HepG2 (cell line): ENCODE measurements around the gene PRPF38A. TPM values are rescaled to one million over a fixed set of nuclear protein-coding genes. Genes with fewer than 3 reads are reported as not detected.

Source experiments
- ATAC-seq: fragments of 200-7000 bp; cut with Tn5 transposase; 3 replicates; pipeline ENCODE4 v1.9.1; 2020; ENCODE audit warnings: mild to moderate bottlenecking, moderate library complexity
- BruUV-seq: library from RNA; stranded (reverse); fragments of 400-500 nt; replicated peaks from 2 replicates; lab custom pipeline; 2021; lab: Mats Ljungman, UMichigan
- CTCF ChIA-PET: fragments of 300-600 bp; formaldehyde crosslinking; extraction: SDS; loops from one replicate; lab custom pipeline; 2021; ENCODE audit warnings: low total read pairs, inconsistent platforms, low intra/inter-chr PET ratio; lab: Yijun Ruan, JAX
- POLR2A ChIA-PET: fragments of 350-600 bp; sonication (Branson Sonifier 250); formaldehyde crosslinking; loops from one replicate; lab custom pipeline; 2020; ENCODE audit warnings: antibody characterized with exemption, inconsistent platforms; lab: Yijun Ruan, JAX
- DNase-seq: peaks from one replicate; pipeline ENCODE4 v3.0.0-alpha.2; 2015; ENCODE audit warnings: low spot score
- FAIRE-seq: peaks from 3 replicates; lab custom pipeline; 2011; peaks lifted over from hg19 to GRCh38; lab: Jason Lieb, UNC
- H2AFZ ChIP-seq: one replicate; pipeline ENCODE4 v1.6.1; 2011; ENCODE audit warnings: low read length, inconsistent platforms
- H3K27ac ChIP-seq: fragments of 300-600 bp; 3 replicates; pipeline ENCODE4 v1.8.0; 2011; ENCODE audit warnings: mixed run types, mild to moderate bottlenecking, mixed read lengths, low read length, inconsistent platforms; ENCODE audit not compliant: insufficient read depth; ENCODE audit errors: extremely low read length
- H3K27me3 ChIP-seq, 2 experiments: fragments of 200-600 bp in 1 of 2; 2 replicates in 1 of 2; 3 replicates in 1 of 2; pipeline versions ENCODE4 v1.6.0 to v1.8.0; 2011; ENCODE audit warnings: low read length in 2 of 2, mild to moderate bottlenecking in 2 of 2, moderate library complexity in 2 of 2, inconsistent platforms in 1 of 2; ENCODE audit not compliant: insufficient read depth in 2 of 2, control insufficient read depth in 1 of 2
- H3K36me3 ChIP-seq, 2 experiments: fragments of 200-600 bp in 1 of 2; replicated peaks in 1 of 2; 2 replicates in 1 of 2; 3 replicates in 1 of 2; pipeline versions ENCODE4 v1.5.1 to v1.8.0; 2011; ENCODE audit warnings: low read length in 2 of 2, inconsistent platforms in 1 of 2; ENCODE audit not compliant: insufficient read depth in 2 of 2, control insufficient read depth in 1 of 2
- H3K4me1 ChIP-seq: 2 replicates; pipeline ENCODE4 v1.5.1; 2012; ENCODE audit warnings: low read length, inconsistent platforms; ENCODE audit not compliant: insufficient read depth
- H3K4me2 ChIP-seq: 2 replicates; pipeline ENCODE4 v1.6.0; 2011; ENCODE audit warnings: low read depth, low read length, inconsistent platforms
- H3K4me3 ChIP-seq, 3 experiments: fragments of 200-600 bp in 1 of 3; sonication (generic), shearing (Covaris generic) in 1 of 3; replicated peaks in 1 of 3; 2 replicates each; pipeline ENCODE4 v1.5.1; 2011 to 2016; ENCODE audit warnings: low read length in 3 of 3, inconsistent platforms in 2 of 3, low read depth in 2 of 3, mild to moderate bottlenecking in 2 of 3, control low read depth in 1 of 3, mixed read lengths in 1 of 3; ENCODE audit not compliant: insufficient read depth in 1 of 3
- H3K79me2 ChIP-seq: one replicate; pipeline ENCODE4 v1.6.1; 2011; ENCODE audit warnings: low read length, inconsistent platforms; ENCODE audit not compliant: insufficient read depth
- H3K9ac ChIP-seq: 2 replicates; pipeline ENCODE4 v1.6.0; 2011; ENCODE audit warnings: mild to moderate bottlenecking, low read depth, low read length, inconsistent platforms; ENCODE audit not compliant: insufficient read depth
- H3K9me3 ChIP-seq: 2 replicates; pipeline ENCODE4 v1.5.1; 2012; ENCODE audit warnings: mild to moderate bottlenecking, low read length
- H4K20me1 ChIP-seq: 2 replicates; pipeline ENCODE4 v1.6.0; 2011; ENCODE audit warnings: inconsistent platforms, mild to moderate bottlenecking, low read length, moderate library complexity; ENCODE audit not compliant: insufficient read depth
- ATF1 ChIP-seq: IDR thresholded peaks from 2 replicates; pipeline ENCODE4 v1.6.1; 2016; ENCODE audit warnings: mild to moderate bottlenecking, control low read depth
- EED ChIP-seq: sonication (generic); formaldehyde crosslinking; IDR thresholded peaks from 2 replicates; pipeline ENCODE4 v1.5.0; 2020; ENCODE audit warnings: mild to moderate bottlenecking, missing genetic modification reagents
- ETV5 ChIP-seq: IDR thresholded peaks from 2 replicates; pipeline ENCODE4 v1.6.1; 2018; ENCODE audit warnings: missing biosample characterization, missing genetic modification reagents, inconsistent platforms, borderline replicate concordance
- FOXC1 ChIP-seq: sonication (generic); formaldehyde crosslinking; IDR thresholded peaks from 2 replicates; pipeline ENCODE4 v1.8.0; 2022; ENCODE audit warnings: mild to moderate bottlenecking, missing genetic modification reagents, borderline replicate concordance
- FOXJ3 ChIP-seq: sonication (generic); formaldehyde crosslinking; IDR thresholded peaks from 2 replicates; pipeline ENCODE4 v1.4.0; 2020; ENCODE audit warnings: missing genetic modification reagents, mild to moderate bottlenecking, borderline replicate concordance
- PLRG1 ChIP-seq: fragments of 450-650 bp; conservative IDR thresholded peaks from 2 replicates; pipeline ENCODE4 v1.6.1; 2016
- RFXANK ChIP-seq: IDR thresholded peaks from 2 replicates; pipeline ENCODE4 v1.6.1; 2016
- SIX4 ChIP-seq: sonication (generic); formaldehyde crosslinking; IDR thresholded peaks from 2 replicates; pipeline ENCODE4 v1.4.0; 2020; ENCODE audit warnings: missing genetic modification reagents
- TBL1XR1 ChIP-seq: fragments of 150-350 bp; IDR thresholded peaks from 2 replicates; pipeline ENCODE4 v1.6.1; 2014; ENCODE audit warnings: borderline replicate concordance, low read length; ENCODE audit not compliant: partially characterized antibody
- ZFP36L2 ChIP-seq: sonication (generic); formaldehyde crosslinking; IDR thresholded peaks from 2 replicates; pipeline ENCODE4 v1.4.0; 2020; ENCODE audit warnings: missing genetic modification reagents
- ZKSCAN1 ChIP-seq: fragments of 150-350 bp; IDR thresholded peaks from 2 replicates; pipeline ENCODE4 v1.6.1; 2014; ENCODE audit warnings: low read length
- ZNF282 ChIP-seq: fragments of 450-650 bp; IDR thresholded peaks from 2 replicates; pipeline ENCODE4 v1.6.1; 2018; ENCODE audit not compliant: partially characterized antibody
- ZNF446 ChIP-seq: sonication (generic); formaldehyde crosslinking; IDR thresholded peaks from 2 replicates; pipeline ENCODE4 v1.5.0; 2020; ENCODE audit warnings: mild to moderate bottlenecking, missing genetic modification reagents
- ZNF788 ChIP-seq: sonication (generic); formaldehyde crosslinking; IDR thresholded peaks from 2 replicates; pipeline ENCODE4 v1.5.0; 2020; ENCODE audit warnings: mild to moderate bottlenecking, missing genetic modification reagents, borderline replicate concordance
- WGBS: methylation state at CpG from one replicate; pipeline ENCODE4 v1.1.6; 2017; ENCODE audit warnings: low lambda C conversion rate; 5-methylcytosine and 5-hydroxymethylcytosine counted together
- in situ Hi-C: cut with HindIII; loops from 2 replicates; pipeline ENCODE4 v1.10.0; 2017; ENCODE audit warnings: low pct_unique_long_range_greater_than_20kb; ENCODE audit not compliant: extremely low pct_ligation_motif_present
- intact Hi-C: fragments of 100-400 bp; cut with micrococcal nuclease; formaldehyde crosslinking; loops from one replicate; pipeline ENCODE4 v1.10.0; 2022; ENCODE audit not compliant: unreplicated experiment
- polyA plus RNA-seq, 8 experiments: library from polyadenylated mRNA; depleted of rRNA in 3 of 8; stranded (reverse) in 7 of 8; unstranded in 1 of 8; fragments of >200 nt; fragmentation: Illumina TruSeq in 4 of 8; extraction: Trizol in 4 of 8; gene quantifications; 2 replicates each; pipeline versions ENCODE4 v1.2.1 to v1.2.3, GENCODE V29; 2011 to 2016; ENCODE audit warnings: low read depth in 4 of 8, missing spikeins in 1 of 8, mixed read lengths in 1 of 8; ENCODE audit not compliant: insufficient read depth in 1 of 8
- total RNA-seq, 5 experiments: library from RNA; depleted of rRNA; stranded (reverse); fragments of >200 nt; fragmentation: Illumina TruSeq; extraction: Trizol; gene quantifications; 2 replicates each; pipeline ENCODE4 v1.2.3, GENCODE V29; 2016; ENCODE audit warnings: low read depth in 1 of 5
- TF ChIP-seq, protein P1 (sequence below): sonication (generic); formaldehyde crosslinking; IDR thresholded peaks from 2 replicates; pipeline ENCODE4 v1.5.0; 2020; ENCODE audit warnings: mild to moderate bottlenecking, missing genetic modification reagents
- TF ChIP-seq, protein P2 (sequence below): sonication (generic); formaldehyde crosslinking; IDR thresholded peaks from 2 replicates; pipeline ENCODE4 v1.5.1; 2020; ENCODE audit warnings: mild to moderate bottlenecking, missing genetic modification reagents, borderline replicate concordance
- TF ChIP-seq, protein P3 (sequence below): sonication (generic); formaldehyde crosslinking; IDR thresholded peaks from 2 replicates; pipeline ENCODE4 v1.5.0; 2020; ENCODE audit warnings: mild to moderate bottlenecking, missing genetic modification reagents

The PRPF38A gene
- total and polyA plus RNA-seq, 2 of the 13 experiments (the other 11 are each of a cell fraction or from before 2014, with no cell fraction given), result 18.3 to 45.5 TPM

DNA sequence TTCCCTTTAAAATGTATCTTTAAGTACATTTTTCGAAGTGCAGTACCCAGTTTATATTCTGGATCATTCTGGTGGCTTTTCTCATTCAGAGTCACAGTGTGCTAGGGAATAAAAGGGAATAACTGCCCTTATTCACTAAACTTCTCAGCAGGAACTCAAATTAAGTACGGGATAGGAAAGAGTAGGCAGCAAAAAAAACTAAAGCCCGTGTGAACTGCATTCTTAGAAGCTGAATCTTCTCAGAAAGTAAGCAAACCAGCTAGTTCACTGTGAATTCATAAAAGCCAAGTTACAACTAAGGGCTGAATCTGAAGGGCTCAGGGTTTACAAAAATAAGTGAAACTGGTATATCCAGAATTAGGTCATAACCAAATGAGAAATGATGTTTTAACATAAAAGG, 22.0 kb downstream of the PRPF38A start (continued):
- TF ChIP-seq, protein P1, sequence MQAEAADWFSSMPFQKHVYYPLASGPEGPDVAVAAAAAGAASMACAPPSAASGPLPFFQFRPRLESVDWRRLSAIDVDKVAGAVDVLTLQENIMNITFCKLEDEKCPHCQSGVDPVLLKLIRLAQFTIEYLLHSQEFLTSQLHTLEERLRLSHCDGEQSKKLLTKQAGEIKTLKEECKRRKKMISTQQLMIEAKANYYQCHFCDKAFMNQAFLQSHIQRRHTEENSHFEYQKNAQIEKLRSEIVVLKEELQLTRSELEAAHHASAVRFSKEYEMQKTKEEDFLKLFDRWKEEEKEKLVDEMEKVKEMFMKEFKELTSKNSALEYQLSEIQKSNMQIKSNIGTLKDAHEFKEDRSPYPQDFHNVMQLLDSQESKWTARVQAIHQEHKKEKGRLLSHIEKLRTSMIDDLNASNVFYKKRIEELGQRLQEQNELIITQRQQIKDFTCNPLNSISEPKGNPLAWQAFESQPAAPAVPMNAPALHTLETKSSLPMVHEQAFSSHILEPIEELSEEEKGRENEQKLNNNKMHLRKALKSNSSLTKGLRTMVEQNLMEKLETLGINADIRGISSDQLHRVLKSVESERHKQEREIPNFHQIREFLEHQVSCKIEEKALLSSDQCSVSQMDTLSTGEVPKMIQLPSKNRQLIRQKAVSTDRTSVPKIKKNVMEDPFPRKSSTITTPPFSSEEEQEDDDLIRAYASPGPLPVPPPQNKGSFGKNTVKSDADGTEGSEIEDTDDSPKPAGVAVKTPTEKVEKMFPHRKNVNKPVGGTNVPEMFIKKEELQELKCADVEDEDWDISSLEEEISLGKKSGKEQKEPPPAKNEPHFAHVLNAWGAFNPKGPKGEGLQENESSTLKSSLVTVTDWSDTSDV (CRISPR knock-in tag), result no peak
- TF ChIP-seq, protein P2, sequence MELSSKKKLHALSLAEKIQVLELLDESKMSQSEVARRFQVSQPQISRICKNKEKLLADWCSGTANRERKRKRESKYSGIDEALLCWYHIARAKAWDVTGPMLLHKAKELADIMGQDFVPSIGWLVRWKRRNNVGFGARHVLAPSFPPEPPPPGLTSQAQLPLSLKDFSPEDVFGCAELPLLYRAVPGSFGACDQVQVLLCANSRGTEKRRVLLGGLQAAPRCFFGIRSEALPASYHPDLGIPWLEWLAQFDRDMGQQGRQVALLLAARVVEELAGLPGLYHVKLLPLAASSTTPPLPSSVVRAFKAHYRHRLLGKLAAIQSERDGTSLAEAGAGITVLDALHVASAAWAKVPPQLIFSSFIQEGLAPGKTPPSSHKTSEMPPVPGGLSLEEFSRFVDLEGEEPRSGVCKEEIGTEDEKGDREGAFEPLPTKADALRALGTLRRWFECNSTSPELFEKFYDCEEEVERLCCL (CRISPR knock-in tag), result no peak
- no peak for TF ChIP-seq PLRG1
- no peak for TF ChIP-seq SIX4 (CRISPR knock-in tag)
- no peak for TF ChIP-seq FOXJ3 (CRISPR knock-in tag)

GRCh38 chr1:52427152-52427551, 22.8 kb downstream of the PRPF38A start:
- intact Hi-C loops (no loop called here), in situ Hi-C loops (no loop called here)
- no peak overlapping the region for H2AFZ ChIP-seq
- H3K27ac ChIP-seq, result no peak overlapping the region
- H3K9me3 ChIP-seq, result no peaks in the 10 kb centered on the region
- H3K36me3 ChIP-seq, result peaks cover 11 to 53% of the 10 kb centered on the region in 2 experiments
- ChIA-PET POLR2A (no interaction called here), CTCF (no interaction called here)
- DNase-seq, result no peak
- H3K9ac ChIP-seq, result no peak overlapping the region
- no peaks in the 10 kb centered on the region for H3K4me1 ChIP-seq
- 100% methylated on average over 1 of the region's 1 CpG for WGBS
- no peaks in the 10 kb centered on the region for H4K20me1 ChIP-seq
- BruUV-seq, result no TSS peak
- ATAC-seq, result no peak
- no peak overlapping the region for H3K4me3 ChIP-seq
- no peak overlapping the region for H3K4me2 ChIP-seq
- H3K79me2 ChIP-seq, result no peaks in the 10 kb centered on the region
- H3K27me3 ChIP-seq, result no peaks in the 10 kb centered on the region
- FAIRE-seq, result no peak
- no peak for TF ChIP-seq ZFP36L2 (CRISPR knock-in tag)
- TF ChIP-seq, protein P3, sequence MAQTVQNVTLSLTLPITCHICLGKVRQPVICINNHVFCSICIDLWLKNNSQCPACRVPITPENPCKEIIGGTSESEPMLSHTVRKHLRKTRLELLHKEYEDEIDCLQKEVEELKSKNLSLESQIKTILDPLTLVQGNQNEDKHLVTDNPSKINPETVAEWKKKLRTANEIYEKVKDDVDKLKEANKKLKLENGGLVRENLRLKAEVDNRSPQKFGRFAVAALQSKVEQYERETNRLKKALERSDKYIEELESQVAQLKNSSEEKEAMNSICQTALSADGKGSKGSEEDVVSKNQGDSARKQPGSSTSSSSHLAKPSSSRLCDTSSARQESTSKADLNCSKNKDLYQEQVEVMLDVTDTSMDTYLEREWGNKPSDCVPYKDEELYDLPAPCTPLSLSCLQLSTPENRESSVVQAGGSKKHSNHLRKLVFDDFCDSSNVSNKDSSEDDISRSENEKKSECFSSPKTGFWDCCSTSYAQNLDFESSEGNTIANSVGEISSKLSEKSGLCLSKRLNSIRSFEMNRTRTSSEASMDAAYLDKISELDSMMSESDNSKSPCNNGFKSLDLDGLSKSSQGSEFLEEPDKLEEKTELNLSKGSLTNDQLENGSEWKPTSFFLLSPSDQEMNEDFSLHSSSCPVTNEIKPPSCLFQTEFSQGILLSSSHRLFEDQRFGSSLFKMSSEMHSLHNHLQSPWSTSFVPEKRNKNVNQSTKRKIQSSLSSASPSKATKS (CRISPR knock-in tag), result no peak
- no peak for TF ChIP-seq ZNF446
- TF ChIP-seq EED (CRISPR knock-in tag), result no peak
- no peak for TF ChIP-seq ZNF282
- no peak for TF ChIP-seq RFXANK (CRISPR knock-in tag)
- TF ChIP-seq ETV5 (CRISPR knock-in tag), result no peak
- TF ChIP-seq ZNF788 (CRISPR knock-in tag), result no peak
- no peak for TF ChIP-seq ATF1 (CRISPR knock-in tag)
- no peak for TF ChIP-seq FOXC1 (CRISPR knock-in tag)
- TF ChIP-seq ZKSCAN1, result no peak
- TF ChIP-seq TBL1XR1, result no peak
